ENCODE measurements around the gene MAGEF1.

The MAGEF1 gene

DNA sequence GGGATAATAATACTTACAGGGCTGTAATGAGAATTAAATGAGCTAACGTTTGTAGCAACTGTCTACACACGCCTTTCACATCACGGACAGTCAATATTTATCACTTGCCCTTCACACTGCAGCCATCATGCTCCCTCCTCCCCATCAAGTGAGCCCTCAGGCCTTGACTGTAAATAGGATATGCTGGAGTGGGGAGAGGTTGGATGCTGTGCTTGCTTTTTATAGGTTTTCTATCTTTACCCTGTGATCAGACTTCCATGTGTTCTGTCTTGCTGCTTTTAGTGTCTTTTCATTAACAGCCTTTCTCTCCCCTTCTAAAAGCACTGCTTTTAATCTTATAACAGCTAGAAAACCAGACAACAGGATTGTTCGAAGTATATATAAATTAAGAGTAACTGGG, 12.8 kb upstream of the MAGEF1 start:
- DNase-seq = no peak

DNA sequence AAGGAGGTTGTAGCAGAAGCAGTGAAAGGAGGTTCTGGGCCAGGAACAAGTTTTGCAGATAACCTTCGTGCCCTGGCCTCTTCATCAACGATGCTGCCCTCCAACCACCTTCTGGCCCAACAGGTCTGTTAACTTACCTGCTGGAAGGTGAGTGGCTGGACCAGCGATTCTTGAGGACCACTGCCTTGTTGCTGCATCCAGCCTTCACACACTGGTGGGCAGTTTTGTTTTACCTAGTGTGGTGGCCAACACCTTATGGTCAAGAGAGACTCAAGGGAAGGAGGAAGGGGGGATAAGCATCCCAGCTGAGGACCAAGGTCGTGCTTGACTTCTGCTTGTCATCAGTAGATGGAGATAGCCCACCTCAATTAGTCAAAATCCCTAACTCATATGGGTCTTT, 7.8 kb upstream of the MAGEF1 start:
- DNase-seq = no peak

DNA sequence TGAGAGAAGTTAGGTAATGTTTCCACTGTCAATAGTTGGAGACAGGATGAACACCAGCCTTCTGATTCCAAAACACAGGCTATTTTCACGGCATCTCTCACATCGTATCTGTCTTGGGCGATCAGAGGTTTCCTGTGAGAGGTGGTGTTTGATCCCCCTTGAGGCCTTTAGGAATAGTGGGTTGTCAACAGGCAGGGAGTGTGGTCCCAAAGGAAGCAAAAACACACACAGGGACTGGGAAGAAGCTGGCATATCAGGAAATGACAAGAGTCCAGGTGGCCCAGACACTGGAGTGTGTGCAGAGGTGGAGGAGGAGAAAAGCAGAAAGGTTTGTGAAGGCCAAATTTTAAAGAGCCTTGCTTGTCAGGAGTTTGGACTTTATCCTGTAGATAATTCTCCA, 6.6 kb upstream of the MAGEF1 start:
- DNase-seq = no peak

DNA sequence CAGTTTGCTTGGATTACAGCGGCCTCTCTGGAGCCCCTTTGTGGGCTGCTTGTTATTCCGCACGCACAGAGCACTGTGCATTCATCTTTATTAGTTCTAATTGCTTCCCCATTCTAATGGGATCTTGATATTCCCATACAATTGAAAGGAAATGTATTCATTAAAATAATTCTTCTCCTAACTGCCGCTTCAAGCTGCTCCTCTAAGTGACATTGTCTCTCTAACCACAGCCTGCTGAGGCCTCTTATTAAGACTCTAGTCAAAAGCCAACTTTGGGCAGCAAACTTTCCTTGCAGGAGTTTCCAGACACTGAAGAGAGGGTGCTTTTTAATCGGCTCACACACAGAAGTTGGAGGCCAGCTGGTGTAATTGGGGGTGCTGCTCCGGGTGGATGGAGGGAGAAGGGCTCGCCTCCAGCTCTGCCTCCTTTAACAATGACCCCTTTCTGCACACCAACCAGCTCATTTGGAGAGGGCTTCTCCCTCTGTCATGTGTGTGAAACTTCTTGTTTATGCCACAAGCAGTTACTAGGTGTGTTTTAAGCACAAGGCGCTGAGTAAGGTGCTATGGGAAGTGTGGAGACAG, 5.6 kb upstream of the MAGEF1 start:
- DNase-seq = no peak

DNA sequence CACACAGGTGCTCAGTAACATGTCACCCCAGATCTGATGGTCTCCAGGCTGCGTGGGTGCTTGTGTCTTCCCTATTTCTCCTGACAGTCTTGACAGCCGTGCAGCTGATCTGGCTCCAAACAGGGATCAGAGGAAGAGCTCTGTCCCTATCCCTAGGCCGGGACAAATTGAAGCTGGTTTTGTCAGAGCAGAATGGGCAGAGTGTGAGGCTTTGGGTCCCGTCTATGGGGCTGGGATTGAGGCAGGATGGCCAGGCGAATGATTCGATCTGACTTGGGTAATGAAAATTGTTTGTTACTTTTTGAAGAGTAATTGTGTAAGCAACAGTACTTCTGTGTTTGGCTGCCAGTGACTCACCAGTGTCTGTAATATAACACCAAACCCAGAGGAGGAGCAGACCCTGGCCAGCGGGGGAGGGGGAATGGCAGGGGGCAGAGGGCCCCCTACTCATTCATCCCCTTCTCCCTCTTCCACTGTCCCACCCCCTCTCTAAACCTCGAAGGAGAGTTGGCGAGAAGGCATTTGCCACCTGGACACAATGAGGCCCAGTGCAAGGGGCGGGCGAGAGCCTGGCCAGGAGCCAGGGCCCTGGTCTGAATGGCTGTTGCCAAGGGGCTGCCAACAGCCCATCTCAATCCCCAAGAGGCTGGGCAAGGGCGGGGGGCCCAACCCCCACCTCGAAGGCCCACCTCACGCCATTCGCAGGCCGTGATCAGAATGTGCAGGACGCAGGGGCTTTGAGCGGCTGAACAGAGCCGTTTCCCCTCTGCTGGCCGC, 4.9 kb upstream of the MAGEF1 start:
- DNase-seq = no peak

DNA sequence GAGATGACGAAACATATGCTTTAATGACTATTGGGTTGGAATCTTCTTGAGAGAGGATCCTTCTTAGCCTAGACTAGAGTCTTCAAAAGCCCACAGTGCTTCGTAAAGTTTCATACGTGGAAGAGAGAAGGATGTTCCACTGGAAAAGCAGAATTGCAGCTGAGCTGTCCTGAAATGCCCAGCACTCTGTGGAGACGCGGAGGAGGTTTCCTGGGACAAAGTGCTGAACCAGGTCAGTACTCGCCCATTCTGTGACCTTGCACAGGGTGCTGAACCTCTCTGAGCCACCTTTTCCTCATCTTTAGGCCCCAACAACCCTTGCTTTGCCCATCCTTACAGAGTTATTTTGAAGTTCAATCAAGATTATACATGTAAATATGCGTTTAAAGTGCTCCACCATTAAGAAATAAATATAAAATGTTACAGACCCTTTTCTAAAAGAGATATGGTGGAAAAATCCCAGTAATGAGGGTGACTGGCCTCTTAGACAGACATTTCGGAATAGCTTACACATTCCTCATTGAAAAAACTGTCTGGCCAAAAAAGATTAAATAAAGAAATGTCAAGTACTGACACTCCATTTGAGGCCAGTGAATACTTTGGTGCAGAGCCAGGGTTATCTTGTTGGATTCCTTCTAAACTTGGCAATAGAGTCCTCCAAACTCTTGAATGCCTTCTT, 4.2 kb upstream of the MAGEF1 start:
- no peak for DNase-seq

DNA sequence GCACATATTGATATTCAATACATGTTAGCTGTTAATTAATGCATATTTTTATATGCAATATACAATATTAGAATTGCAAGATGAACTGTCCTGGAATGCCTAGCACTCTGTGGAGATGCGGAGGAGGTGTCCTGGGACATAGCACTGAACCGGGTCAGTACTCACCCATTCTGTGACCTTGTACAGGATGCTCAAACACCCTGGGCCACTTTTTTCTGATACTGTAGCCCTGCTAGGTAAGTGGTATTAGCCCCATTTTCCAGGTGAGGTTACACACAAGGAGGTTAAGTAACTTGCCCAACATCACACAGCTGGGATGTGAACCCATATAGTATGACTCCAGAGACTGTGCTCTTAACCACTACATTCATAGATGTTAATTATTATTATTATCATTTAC, 1.7 kb upstream of the MAGEF1 start:
- DNase-seq = no peak

DNA sequence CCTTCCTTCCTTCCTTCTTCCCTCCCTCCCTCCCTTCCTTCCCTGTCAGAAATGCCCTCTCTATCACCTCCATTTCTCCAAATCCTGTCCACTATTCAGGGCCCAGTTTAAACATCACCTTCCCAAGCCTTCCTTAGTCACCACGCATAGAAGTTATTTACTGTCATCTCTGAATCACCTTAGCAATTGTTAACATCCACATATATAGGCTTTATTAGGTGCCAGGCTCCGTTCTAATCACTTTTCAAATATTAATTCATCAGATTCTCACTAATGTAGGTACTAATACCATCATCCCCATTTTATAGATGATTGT, 1.1 kb upstream of the MAGEF1 start:
- DNase-seq = no peak

DNA sequence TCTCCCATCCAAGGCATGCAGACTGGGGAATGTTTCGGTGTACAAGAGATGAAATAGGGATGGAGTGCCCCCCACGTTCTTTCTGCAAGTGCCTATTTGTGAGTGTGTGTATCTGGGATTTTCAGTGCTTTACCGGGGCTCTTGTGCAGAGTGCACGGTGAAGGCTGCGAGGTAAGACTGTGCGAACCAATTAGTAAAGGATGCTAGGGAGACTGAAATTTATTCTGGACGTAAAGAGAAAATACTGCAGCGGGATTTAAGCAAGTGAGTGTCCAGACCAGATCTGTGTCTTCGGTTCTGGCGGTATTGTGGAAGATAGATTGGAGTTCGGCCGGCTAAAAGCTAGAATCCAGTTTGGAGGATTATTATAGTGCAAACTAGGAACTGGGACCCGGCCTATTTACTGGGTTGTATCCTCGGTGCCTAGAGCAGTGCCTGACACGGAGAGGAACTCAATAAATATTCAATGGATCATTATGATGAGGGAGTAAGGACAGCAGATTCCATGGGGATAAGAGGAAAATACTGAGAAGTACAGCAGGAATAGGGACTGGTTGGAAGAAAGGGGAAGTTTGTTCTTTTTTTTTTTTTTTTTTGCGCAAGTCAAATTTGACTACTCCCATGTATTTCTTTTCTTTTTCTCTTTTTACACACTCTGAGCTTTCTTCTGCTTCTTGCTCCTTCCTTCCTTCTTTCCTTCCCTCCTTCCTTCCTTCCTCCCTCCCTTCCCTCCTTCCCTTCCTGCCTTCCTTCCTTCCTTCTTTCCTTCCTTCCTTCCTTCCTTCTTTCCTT, 580 bp upstream of the MAGEF1 start:
- no peak for DNase-seq

DNA sequence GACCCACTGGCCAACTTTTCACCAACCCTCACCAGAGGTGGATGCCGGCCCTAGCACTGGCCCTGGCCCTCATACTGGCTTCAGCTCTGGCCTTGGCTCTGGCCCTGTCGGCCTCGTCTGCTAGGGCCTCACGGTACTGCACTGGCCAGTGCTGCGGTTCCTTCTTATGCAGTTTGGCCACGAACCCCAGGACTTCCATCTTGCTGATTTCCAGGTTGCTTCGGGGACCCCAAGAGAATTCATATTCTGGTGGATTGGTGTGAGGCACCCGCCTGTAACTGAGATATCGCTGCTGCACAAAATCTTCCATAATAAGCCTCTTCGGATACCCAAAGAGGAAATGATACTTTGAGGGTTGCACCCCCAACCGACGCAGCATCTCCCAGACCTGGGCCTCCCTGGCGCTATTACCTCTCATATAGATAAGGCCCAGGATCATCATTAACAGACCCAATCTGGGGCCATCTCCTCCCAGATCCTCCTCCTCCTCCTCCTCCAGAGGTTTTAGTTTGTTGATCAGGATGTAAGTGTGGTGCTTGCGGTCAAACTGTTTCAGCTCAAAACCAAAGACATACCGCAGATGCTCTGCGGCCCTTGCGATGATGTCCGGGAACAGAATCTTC, 883 bp downstream of the MAGEF1 start:
- DNase-seq = no peak

DNA sequence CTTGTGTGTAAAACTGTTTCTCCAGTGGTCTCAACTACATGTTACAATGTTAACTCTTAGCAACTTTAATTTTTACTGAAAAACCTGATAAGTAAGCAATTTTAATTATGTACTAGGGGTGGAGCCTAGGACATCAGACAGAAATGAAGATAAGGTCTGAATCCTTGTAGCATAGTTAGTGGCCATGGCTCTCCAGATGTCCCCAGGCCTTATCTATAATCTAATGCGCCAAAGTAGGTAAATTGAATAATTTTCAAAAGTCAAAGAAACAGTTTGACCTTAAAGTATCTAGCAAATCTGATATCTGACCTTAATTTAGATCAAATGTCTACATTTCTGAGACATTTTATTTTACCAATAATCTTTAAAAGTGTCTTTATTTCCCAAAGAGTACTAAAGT, 8.2 kb downstream of the MAGEF1 start:
- no peak for DNase-seq

DNA sequence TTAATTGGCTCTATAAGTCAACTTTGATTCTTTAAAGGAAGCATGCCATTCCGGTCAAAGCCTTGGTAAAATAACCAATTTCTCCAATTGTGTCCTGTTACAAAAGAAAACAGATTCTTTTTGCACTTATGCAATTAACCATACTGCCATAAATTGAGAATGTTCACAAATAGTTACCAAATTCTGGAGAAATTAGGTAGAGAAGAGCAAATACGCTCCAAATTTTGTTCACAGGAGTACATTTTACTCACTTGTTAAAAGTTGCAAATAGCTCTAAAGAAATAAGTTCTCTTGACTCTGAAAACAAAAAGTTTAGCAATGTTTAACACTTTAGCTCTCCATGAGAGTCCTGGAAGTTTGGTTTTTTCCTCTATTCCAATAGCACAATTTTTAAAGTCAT, 11.1 kb downstream of the MAGEF1 start:
- no peak for DNase-seq

DNA sequence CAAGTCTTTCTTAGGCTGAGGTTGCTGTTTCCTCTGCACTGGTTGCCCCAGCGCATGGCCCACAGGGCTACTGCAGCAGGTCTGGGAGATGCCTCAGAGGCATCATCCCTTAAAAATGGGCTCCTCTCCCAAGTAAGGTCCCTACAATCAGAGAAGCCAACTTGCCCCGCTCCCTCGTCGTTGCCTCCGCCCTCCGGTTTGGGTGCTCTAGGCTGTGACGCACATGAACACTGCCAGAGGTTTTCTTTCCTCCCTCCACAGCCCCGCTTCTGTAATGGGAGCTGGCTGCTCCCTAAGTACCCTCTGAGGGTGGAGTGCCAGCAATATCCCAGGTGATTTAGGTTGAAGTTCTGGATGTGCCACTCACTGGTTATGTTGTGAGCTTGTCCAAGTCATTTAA, 14.0 kb downstream of the MAGEF1 start:
- DNase-seq = no peak

DNA sequence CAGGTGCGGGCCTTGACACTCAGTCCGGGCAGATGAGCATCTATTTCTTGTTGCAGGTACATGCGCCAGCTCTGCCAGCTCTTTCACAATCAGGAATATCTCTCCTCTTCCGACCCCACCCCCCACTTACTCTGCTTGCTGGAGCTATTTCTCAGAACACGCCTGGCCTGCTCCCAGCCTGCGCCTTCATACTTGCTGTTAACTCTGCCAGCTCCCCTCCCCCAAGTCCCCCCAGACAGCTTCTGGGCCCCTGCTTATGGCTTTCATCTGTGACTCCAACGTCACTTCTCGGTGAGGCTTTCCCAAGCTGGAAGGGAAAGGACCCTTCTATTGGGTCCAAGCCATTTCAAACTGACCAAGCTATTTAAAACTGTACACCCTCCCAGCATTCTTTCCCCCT, 15.2 kb downstream of the MAGEF1 start:
- DNase-seq = no peak

DNA sequence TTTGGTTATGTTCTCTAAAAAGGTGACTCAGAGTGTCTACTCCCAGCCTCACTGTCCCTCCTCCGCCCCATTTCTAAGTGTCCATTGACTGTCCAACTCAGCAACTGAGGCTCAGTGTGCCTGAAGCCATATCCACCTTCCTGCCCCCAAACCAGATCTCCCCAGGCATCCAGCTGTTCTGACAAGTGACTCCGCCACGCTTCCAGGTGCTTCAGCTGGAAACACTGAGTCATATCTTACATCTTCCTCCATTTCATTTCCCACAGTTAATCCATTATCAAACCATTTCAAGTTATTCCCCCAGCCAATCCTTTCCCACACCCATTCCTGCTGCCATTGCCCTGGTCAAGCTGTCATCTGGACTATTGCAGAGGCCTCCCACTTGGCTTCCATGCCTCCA, 17.1 kb downstream of the MAGEF1 start:
- DNase-seq = no peak

DNA sequence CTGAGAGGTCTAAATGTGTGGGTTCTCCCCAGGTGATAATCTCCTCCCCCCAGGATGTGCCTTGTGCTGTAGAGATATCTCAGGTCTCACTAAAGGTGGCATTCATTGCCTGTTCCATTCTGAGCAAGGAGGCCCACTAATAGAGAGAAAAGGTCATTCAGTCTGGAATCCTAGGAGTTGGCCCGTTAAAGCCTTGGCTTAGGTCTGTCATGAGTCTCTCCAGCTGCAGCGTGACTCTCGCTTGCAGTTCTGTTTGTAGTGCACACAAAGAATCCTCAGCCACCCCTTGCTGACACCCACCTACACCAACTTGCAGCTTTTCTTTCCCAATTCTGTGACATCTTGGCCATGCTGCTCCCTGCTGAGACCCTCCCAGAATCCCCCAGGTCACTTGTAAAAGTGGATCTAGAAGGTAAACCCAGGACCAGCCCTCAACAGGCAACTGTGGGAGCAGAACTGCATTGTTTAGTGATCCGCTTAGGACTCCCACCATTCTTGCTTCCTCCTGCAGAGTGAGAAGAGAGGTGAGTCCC, 17.7 kb downstream of the MAGEF1 start:
- DNase-seq = no peak

DNA sequence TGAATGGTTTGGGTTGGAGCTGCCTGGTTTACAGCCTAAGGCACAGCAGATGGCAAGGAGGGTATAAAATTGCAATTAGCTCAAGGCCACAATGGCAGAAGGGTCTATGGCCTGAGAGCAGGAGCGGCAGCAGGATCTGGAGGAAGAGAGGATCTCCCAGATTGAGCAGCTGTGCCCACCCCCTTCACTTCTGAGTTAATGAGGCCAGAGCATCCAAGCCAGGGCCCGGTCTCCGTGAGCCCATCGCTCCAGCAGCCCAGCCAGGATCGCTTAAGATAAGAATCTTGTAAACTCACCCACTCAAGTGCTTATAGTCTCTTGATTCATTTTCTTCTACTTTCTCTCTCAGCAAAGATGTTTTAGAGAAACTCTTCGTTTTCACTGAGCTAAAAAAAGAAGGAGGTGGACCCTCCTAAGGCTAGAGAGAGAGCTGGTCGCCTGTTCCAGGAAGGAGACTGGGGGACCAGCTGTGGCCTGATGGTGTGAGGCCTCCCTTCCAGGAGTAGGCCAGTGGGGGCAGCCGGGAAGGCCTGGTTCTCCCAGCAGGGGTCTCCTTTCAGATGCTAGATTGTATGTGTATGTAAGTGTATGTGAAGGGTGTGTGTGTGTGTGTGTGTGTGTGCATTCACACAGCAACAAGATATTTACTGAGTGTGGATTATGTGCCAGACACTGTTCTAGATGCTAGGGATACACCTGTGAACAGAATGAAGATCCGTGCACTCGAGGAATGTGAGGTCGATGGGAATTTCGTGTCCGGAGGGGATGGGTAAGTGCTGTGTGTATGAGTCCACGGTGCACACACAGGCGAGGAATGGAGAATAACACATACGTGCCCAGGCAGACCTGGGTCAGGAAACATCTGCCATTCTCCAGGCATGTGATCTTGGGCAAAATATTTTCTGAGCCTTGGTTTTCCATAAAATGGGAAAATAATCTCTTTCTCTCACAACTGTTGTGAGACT, 18.6 kb downstream of the MAGEF1 start:
- no peak for DNase-seq

DNA sequence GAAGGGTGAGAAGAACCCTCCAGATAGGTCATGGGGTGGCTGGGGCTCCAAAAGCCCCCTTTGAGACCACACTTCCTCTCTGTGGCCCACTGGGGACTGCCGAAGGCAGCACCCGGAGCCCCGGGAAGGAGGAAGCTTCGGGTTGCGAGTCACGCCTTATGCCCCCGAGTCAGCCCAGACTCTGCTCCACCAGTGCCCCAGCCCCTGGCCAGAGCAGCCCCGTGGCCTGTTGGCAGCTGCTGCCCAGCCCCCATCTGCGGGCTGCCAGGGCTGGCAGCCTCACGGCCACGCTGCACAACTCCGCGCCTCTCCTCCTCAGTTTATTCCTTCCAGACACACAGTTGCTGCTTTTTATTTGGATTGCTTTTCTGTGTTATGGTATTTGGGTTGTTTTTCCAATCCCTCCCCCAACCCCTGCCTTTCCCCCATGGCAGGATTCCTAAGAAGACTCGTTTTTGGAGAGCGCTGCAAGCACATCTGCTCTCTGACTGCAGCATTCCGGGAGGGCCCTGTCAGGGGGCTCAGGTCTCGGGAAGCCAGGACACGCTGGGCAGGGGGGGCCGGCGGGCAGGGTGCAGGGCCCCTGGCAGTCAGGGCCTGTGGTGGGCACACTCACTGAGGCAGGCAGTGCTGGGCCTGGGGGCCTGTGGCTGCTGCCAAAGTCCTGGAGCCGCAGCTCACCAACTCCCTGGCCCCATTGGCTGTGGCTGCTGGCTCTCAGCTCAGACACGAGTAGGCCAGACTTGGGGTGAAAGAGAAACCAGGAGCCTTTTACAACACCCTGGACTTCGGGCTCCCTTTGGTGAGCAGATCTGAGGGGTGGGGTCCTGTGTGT, 20.2 kb downstream of the MAGEF1 start:
- no peak for DNase-seq

DNA sequence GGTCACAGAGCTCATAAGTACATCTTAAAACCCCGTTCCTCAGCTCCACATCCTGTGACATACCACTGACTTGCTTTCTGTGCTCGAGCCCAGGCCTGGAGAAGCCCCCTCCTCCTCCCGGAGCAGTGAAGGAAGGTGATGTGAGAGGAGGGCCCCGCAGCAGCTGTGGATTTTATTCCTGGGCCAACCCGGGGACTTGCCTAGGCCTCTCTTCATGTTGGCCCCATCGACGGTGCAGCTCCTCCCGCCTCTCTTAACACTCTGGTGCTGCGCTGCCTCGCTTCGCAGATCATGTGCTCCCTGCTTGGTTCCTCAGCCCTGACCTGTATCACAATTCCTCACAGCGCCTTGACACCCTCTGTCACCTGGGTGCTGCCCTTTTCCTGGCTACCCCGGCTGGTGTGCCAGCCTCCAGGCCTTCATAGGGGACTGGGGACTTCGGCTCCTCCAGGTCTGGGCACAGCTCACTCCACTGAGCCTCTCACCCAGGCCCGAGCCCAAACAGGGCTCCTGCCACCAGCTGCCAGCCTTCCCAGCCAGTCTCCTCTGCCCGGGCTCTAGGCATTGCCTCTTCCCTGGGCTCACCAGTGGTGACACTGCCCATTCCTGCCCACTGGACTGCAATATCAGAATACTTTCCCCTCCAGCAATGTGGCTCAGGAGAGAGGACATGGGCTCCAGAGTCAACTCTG, 21.5 kb downstream of the MAGEF1 start:
- DNase-seq = no peak

DNA sequence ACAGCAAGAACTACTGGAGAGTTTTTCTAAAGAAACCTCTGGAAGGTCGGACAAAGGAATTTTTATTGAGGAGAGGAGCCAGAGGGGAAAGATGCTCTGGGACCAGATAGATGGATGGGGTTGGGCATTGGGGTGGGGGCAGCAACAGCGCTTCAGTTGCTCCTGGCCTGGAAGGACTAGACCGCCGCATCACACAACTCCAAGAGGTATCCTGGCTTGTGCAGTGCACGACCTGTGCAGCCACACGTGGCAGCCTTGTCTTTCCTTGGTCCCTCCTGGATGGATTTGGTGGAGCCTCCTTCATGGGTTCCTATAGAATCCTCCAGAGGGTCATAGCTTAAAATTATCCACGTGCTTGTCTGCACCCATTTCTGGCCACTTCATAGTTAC, 23.0 kb downstream of the MAGEF1 start:
- DNase-seq = no peak
